GM23338 (cell line): ENCODE measurements around the gene AUH.

ENCODE experiments used
- CREB1 ChIP-seq: fragments of 250-450 bp; sonication (Bioruptor Pico); IDR thresholded peaks from 2 replicates; pipeline ENCODE4 v1.5.0; 2020; ENCODE audit warnings: low read depth, mild to moderate bottlenecking, moderate library complexity
- CTCF ChIP-seq, 2 experiments: fragments of 200-600 bp in 1 of 2; sonication (generic) in 1 of 2; conservative IDR thresholded peaks; 2 replicates each; pipeline versions ENCODE4 v1.5.1 to v1.6.1; 2016 to 2017; ENCODE audit warnings: antibody characterized with exemption in 2 of 2, low read depth in 2 of 2, mild to moderate bottlenecking in 2 of 2, moderate library complexity in 1 of 2
- EZH2 ChIP-seq: fragments of 200-600 bp; sonication (generic); IDR thresholded peaks from one replicate; pipeline ENCODE4 v1.8.0; 2017; ENCODE audit warnings: antibody characterized with exemption, mild to moderate bottlenecking, low read depth; ENCODE audit not compliant: unreplicated experiment
- EZH2phosphoT487 ChIP-seq: fragments of 200-600 bp; sonication (generic); IDR thresholded peaks from one replicate; pipeline ENCODE4 v1.8.1; 2018; ENCODE audit warnings: antibody characterized with exemption; ENCODE audit not compliant: unreplicated experiment
- JUNB ChIP-seq: IDR thresholded peaks from one replicate; pipeline ENCODE4 v1.6.1; 2016; ENCODE audit warnings: antibody characterized with exemption; ENCODE audit not compliant: unreplicated experiment
- POLR2AphosphoS5 ChIP-seq: IDR thresholded peaks from 2 replicates; pipeline ENCODE4 v1.6.1; 2016; ENCODE audit warnings: antibody characterized with exemption, low read depth
- TF ChIP-seq, protein P1 (sequence below): IDR thresholded peaks from 2 replicates; pipeline ENCODE4 v1.6.1; 2016; ENCODE audit warnings: antibody characterized with exemption

GRCh38 chr9:91341258-91341746 is 20.4 kb downstream of the AUH start:
- TF ChIP-seq CTCF (conservative IDR thresholded peaks at IDR 0.05; ENCODE audit: low read depth in 2 of 2) = peak in 1 of 2 experiments; percentile 45; a peak in 2 of 4 replicates
- no peak for TF ChIP-seq EZH2
- TF ChIP-seq EZH2phosphoT487 = no peak
- no peak for TF ChIP-seq POLR2AphosphoS5
- no peak for TF ChIP-seq JUNB
- TF ChIP-seq, protein P1, sequence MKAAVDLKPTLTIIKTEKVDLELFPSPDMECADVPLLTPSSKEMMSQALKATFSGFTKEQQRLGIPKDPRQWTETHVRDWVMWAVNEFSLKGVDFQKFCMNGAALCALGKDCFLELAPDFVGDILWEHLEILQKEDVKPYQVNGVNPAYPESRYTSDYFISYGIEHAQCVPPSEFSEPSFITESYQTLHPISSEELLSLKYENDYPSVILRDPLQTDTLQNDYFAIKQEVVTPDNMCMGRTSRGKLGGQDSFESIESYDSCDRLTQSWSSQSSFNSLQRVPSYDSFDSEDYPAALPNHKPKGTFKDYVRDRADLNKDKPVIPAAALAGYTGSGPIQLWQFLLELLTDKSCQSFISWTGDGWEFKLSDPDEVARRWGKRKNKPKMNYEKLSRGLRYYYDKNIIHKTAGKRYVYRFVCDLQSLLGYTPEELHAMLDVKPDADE = no peak
- TF ChIP-seq CREB1 (CRISPR knock-in tag) = no peak
